Body of pancreas (tissue), 4 donors: ENCODE data around the gene PRICKLE4.

Experiments
- POLR2A ChIP-seq, 3 donors: fragments of 450-650 bp; IDR thresholded peaks; one replicate each; pipeline ENCODE4 v1.6.1; 2016; ENCODE audit warnings: antibody characterized with exemption in 3 of 3, mild to moderate bottlenecking in 2 of 3
- TF ChIP-seq, protein P1 (sequence below), 7 experiments: fragments of 450-650 bp in 4 of 7; fragments of 200-600 bp in 3 of 7; sonication (generic) in 3 of 7; IDR thresholded peaks; one replicate each; pipeline ENCODE4 v1.5.1; 2016 to 2019; ENCODE audit warnings: antibody characterized with exemption in 7 of 7

DNA sequence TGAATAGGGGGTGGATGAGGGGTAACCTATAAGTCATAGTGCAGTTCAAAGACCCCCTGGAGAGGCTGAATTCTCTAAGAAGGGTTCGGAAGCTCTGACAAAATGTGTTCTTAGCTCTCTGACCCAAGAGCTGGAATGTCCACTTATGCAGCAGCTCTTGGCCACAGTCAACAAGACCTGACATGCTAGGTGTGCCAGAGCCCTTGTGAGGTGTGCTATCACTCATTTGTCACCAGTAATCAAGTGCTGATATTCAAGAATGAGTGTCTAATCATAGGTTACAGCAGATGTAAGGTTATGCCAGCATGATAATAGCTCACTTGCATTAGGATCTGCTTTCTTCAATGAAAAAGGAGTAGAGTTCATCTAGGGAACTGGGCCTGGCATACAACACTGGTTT is 35.0 kb downstream of the PRICKLE4 start:
- TF ChIP-seq, protein P1, sequence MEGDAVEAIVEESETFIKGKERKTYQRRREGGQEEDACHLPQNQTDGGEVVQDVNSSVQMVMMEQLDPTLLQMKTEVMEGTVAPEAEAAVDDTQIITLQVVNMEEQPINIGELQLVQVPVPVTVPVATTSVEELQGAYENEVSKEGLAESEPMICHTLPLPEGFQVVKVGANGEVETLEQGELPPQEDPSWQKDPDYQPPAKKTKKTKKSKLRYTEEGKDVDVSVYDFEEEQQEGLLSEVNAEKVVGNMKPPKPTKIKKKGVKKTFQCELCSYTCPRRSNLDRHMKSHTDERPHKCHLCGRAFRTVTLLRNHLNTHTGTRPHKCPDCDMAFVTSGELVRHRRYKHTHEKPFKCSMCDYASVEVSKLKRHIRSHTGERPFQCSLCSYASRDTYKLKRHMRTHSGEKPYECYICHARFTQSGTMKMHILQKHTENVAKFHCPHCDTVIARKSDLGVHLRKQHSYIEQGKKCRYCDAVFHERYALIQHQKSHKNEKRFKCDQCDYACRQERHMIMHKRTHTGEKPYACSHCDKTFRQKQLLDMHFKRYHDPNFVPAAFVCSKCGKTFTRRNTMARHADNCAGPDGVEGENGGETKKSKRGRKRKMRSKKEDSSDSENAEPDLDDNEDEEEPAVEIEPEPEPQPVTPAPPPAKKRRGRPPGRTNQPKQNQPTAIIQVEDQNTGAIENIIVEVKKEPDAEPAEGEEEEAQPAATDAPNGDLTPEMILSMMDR (IDR thresholded peaks at IDR 0.05): no peak
- no peak for TF ChIP-seq POLR2A (IDR thresholded peaks at IDR 0.05)
